GM18870 (cell line): ENCODE results near the gene TTLL12.

Experiments
- ATAC-seq: cut with Tn5 transposase; IDR thresholded peaks from one replicate; pipeline ENCODE4 v1.9.1; 2021; ENCODE audit warnings: moderate library complexity; ENCODE audit not compliant: unreplicated experiment

TTLL12 gene

GRCh38 chr22:43174941-43175531, 11.9 kb downstream of the TTLL12 start:
- no peak for ATAC-seq

GRCh38 chr22:43173976-43174720, 12.8 kb downstream of the TTLL12 start:
- ATAC-seq, result no peak

GRCh38 chr22:43173566-43173965, 13.4 kb downstream of the TTLL12 start:
- no peak for ATAC-seq

GRCh38 chr22:43172191-43172590, 14.7 kb downstream of the TTLL12 start:
- no peak for ATAC-seq

- ATAC-seq, result no peak
Observed at GRCh38 chr22:43171607-43172006, 15.3 kb downstream of the TTLL12 start.

- ATAC-seq, result no peak
Observed at GRCh38 chr22:43171019-43171491, 15.9 kb downstream of the TTLL12 start.

GRCh38 chr22:43170131-43170480, 16.8 kb downstream of the TTLL12 start:
- ATAC-seq, result no peak

- no peak for ATAC-seq
Observed at GRCh38 chr22:43169310-43170130, 17.4 kb downstream of the TTLL12 start.

- ATAC-seq, result no peak
Observed at GRCh38 chr22:43168471-43169309, 18.2 kb downstream of the TTLL12 start.

GRCh38 chr22:43167001-43167589, 19.8 kb downstream of the TTLL12 start:
- ATAC-seq, result no peak

GRCh38 chr22:43166132-43166930, 20.6 kb downstream of the TTLL12 start:
- ATAC-seq, result no peak

- ATAC-seq, result no peak
Observed at GRCh38 chr22:43164636-43165035, 22.3 kb downstream of the TTLL12 start.

GRCh38 chr22:43163241-43163795, 23.6 kb downstream of the TTLL12 start:
- ATAC-seq, result no peak

GRCh38 chr22:43162412-43163150, 24.4 kb downstream of the TTLL12 start:
- no peak for ATAC-seq

GRCh38 chr22:43160497-43161126, 26.3 kb downstream of the TTLL12 start:
- ATAC-seq, result no peak

GRCh38 chr22:43159484-43160178, 27.3 kb downstream of the TTLL12 start:
- no peak for ATAC-seq

- no peak for ATAC-seq
Observed at GRCh38 chr22:43158778-43159483, 28.0 kb downstream of the TTLL12 start.
